SK-N-SH (cell line): ENCODE results near the gene NAPB. TPM values are rescaled to one million over a fixed set of nuclear protein-coding genes. Genes with fewer than 3 reads are reported as not detected.

ENCODE experiments used
- CTCF ChIA-PET: fragments of 300-600, 350-600 bp; formaldehyde crosslinking; extraction: SDS; loops from one replicate; lab custom pipeline; 2021; lab: Yijun Ruan, JAX
- POLR2A ChIA-PET: fragments of 350-600 bp; sonication (Branson Sonifier 250); formaldehyde crosslinking; extraction: SDS; loops from one replicate; lab custom pipeline; 2020; ENCODE audit warnings: antibody characterized with exemption, inconsistent platforms; lab: Yijun Ruan, JAX
- DNase-seq: peaks from one replicate; pipeline ENCODE4 v3.0.0; 2012
- H2AFZ ChIP-seq: fragments of 200-600 bp; sonication (generic); 2 replicates; pipeline ENCODE4 v1.8.1; 2016; ENCODE audit warnings: antibody characterized with exemption, mild to moderate bottlenecking, low read depth
- H3F3A ChIP-seq: fragments of 200-600 bp; sonication (generic); replicated peaks from 2 replicates; pipeline ENCODE3; 2016; ENCODE audit warnings: antibody characterized with exemption, mild to moderate bottlenecking; ENCODE audit not compliant: insufficient read depth
- H3K27ac ChIP-seq, 2 experiments: fragments of 200-500 bp in 1 of 2; fragments of 200-600 bp in 1 of 2; sonication (Bioruptor generic) in 1 of 2; sonication (generic), shearing (Covaris generic) in 1 of 2; 2 replicates each; pipeline versions ENCODE4 v1.5.1 to v1.6.1; 2014 to 2016; ENCODE audit warnings: low read depth in 2 of 2, inconsistent platforms in 1 of 2, low read length in 1 of 2, mild to moderate bottlenecking in 1 of 2, mixed read lengths in 1 of 2
- H3K27me3 ChIP-seq: fragments of 200-600 bp; sonication (generic), shearing (Covaris generic); 2 replicates; pipeline ENCODE4 v1.6.1; 2016; ENCODE audit warnings: mixed run types; ENCODE audit not compliant: insufficient read depth
- H3K36me3 ChIP-seq, 2 experiments: fragments of 200-500 bp in 1 of 2; fragments of 200-600 bp in 1 of 2; sonication (Bioruptor generic) in 1 of 2; sonication (generic) in 1 of 2; replicated peaks in 1 of 2; 2 replicates each; pipeline versions ENCODE3 to v1.5.1; 2014 to 2016; ENCODE audit warnings: low read length in 1 of 2, mild to moderate bottlenecking in 1 of 2; ENCODE audit not compliant: insufficient read depth in 2 of 2, control insufficient read depth in 1 of 2
- H3K4me1 ChIP-seq, 2 experiments: fragments of 200-500 bp in 1 of 2; fragments of 200-600 bp in 1 of 2; sonication (Bioruptor generic) in 1 of 2; sonication (generic), shearing (Covaris generic) in 1 of 2; 2 replicates each; pipeline versions ENCODE4 v1.5.1 to v1.6.1; 2014 to 2016; ENCODE audit warnings: low read depth in 1 of 2, low read length in 1 of 2, mixed run types in 1 of 2; ENCODE audit not compliant: insufficient read depth in 2 of 2, control insufficient read depth in 1 of 2
- H3K4me2 ChIP-seq: fragments of 200-600 bp; sonication (generic), shearing (Covaris generic); 2 replicates; pipeline ENCODE4 v1.6.1; 2017; ENCODE audit warnings: mixed run types
- H3K4me3 ChIP-seq, 2 experiments: fragments of 200-500 bp in 1 of 2; fragments of 200-600 bp in 1 of 2; sonication (Bioruptor generic) in 1 of 2; sonication (generic), shearing (Covaris generic) in 1 of 2; 2 replicates each; pipeline versions ENCODE4 v1.5.1 to v1.8.1; 2014 to 2016; ENCODE audit warnings: low read depth in 2 of 2, inconsistent platforms in 1 of 2, low read length in 1 of 2, mild to moderate bottlenecking in 1 of 2, mixed read lengths in 1 of 2, moderate library complexity in 1 of 2
- H3K79me2 ChIP-seq: fragments of 200-600 bp; sonication (generic); 2 replicates; pipeline ENCODE4 v1.8.1; 2017; ENCODE audit warnings: mild to moderate bottlenecking; ENCODE audit not compliant: insufficient read depth
- H3K9ac ChIP-seq: fragments of 200-600 bp; sonication (generic); 2 replicates; pipeline ENCODE4 v1.6.1; 2017; ENCODE audit warnings: mixed run types
- H3K9me2 ChIP-seq: fragments of 200-600 bp; sonication (generic); 2 replicates; pipeline ENCODE4 v1.6.1; 2017; ENCODE audit warnings: mixed run types
- H3K9me3 ChIP-seq: fragments of 200-600 bp; sonication (generic); 2 replicates; pipeline ENCODE4 v1.6.1; 2017; ENCODE audit warnings: mixed run types, mild to moderate bottlenecking, moderate library complexity
- H4K20me1 ChIP-seq: fragments of 200-600 bp; sonication (generic); 2 replicates; pipeline ENCODE4 v1.6.1; 2017; ENCODE audit warnings: mild to moderate bottlenecking, mixed run types; ENCODE audit not compliant: insufficient read depth
- CTCF ChIP-seq: fragments of 200-600 bp; sonication (generic); IDR thresholded peaks from 2 replicates; pipeline ENCODE4 v1.6.1; 2017; ENCODE audit warnings: antibody characterized with exemption, mild to moderate bottlenecking, moderate library complexity
- EZH2phosphoT487 ChIP-seq: fragments of 200-600 bp; sonication (generic); IDR thresholded peaks from 2 replicates; pipeline ENCODE4 v1.6.1; 2017; ENCODE audit warnings: low read depth, mixed run types, mild to moderate bottlenecking, antibody characterized with exemption, moderate library complexity, borderline replicate concordance
- GABPA ChIP-seq: IDR thresholded peaks from 2 replicates; pipeline ENCODE4 v1.4.0; 2012; ENCODE audit warnings: low read depth, mild to moderate bottlenecking
- IRF3 ChIP-seq: fragments of 150-350 bp; IDR thresholded peaks from 2 replicates; pipeline ENCODE4 v1.6.1; 2016; ENCODE audit warnings: mild to moderate bottlenecking, low read depth, low read length
- MAX ChIP-seq: IDR thresholded peaks from 2 replicates; pipeline ENCODE4 v1.4.0; 2012; ENCODE audit warnings: low read depth
- MXI1 ChIP-seq: IDR thresholded peaks from 2 replicates; pipeline ENCODE4 v1.6.1; 2012; ENCODE audit warnings: mild to moderate bottlenecking, low read depth, low read length, improper control_type of control experiment
- RAD21 ChIP-seq: IDR thresholded peaks from 2 replicates; pipeline ENCODE4 v1.6.1; 2012; ENCODE audit warnings: mild to moderate bottlenecking, low read length
- RCOR1 ChIP-seq: fragments of 150-350 bp; IDR thresholded peaks from 2 replicates; pipeline ENCODE4 v1.6.1; 2017; ENCODE audit warnings: antibody characterized with exemption, low read length
- REST ChIP-seq: IDR thresholded peaks from 2 replicates; pipeline ENCODE4 v1.6.1; 2012; ENCODE audit warnings: mild to moderate bottlenecking, low read depth, low read length, moderate library complexity
- SIN3A ChIP-seq: IDR thresholded peaks from 2 replicates; pipeline ENCODE4 v1.6.1; 2012; ENCODE audit warnings: low read depth, mild to moderate bottlenecking, low read length, moderate library complexity, borderline replicate concordance
- TAF1 ChIP-seq: IDR thresholded peaks from 2 replicates; pipeline ENCODE4 v1.6.1; 2012; ENCODE audit warnings: low read depth, mild to moderate bottlenecking, low read length, moderate library complexity, borderline replicate concordance
- USF2 ChIP-seq: fragments of 150-350 bp; IDR thresholded peaks from 2 replicates; pipeline ENCODE4 v1.6.1; 2017; ENCODE audit warnings: antibody characterized with exemption, low read length, low read depth, borderline replicate concordance
- YY1 ChIP-seq: IDR thresholded peaks from 2 replicates; pipeline ENCODE4 v1.4.0; 2012; ENCODE audit warnings: low read depth, mild to moderate bottlenecking
- WGBS: methylation state at CpG from one replicate; pipeline ENCODE4 v1.1.6; 2017; ENCODE audit warnings: low lambda C conversion rate; 5-methylcytosine and 5-hydroxymethylcytosine counted together
- polyA plus RNA-seq, 3 experiments: library from polyadenylated mRNA; depleted of rRNA; stranded (reverse); fragments of >200 nt; gene quantifications; 2 replicates each; pipeline ENCODE4 v1.2.3, GENCODE V29; 2012

NAPB gene
- polyA plus RNA-seq, 1 of the 3 experiments (the other 2 are of a cell fraction) = 3.0 TPM

- Histone ChIP-seq H3K36me3 (no peaks in the 10 kb centered on the region), H3K4me1 (peaks cover 0 to 11% of the 10 kb centered on the region in 2 experiments; a peak in 1 of 4 replicates), H3F3A (no peaks in the 10 kb centered on the region), H3K27ac (peak overlapping the region in 1 of 2 experiments; percentile 62; a peak in 1 of 4 replicates), H3K4me2 (no peak overlapping the region), H2AFZ (no peak overlapping the region), H3K27me3 (no peaks in the 10 kb centered on the region; the same call in 1 of the 2 replicates), H3K4me3 (no peak overlapping the region), H3K9me3 (no peaks in the 10 kb centered on the region), H3K9me2 (no peaks in the 10 kb centered on the region), H3K79me2 (no peaks in the 10 kb centered on the region), H4K20me1 (no peaks in the 10 kb centered on the region), H3K9ac (no peak overlapping the region)
- peak; percentile 60 for DNase-seq
- ChIA-PET CTCF (interaction anchor here (1.0 to 4.0 kb wide), 3 partner anchors 11 to 171 kb away, joined by 3 to 22 read pairs (median 10); no protein-coding TSS in a partner anchor), POLR2A (no interaction called here)
- TF ChIP-seq USF2 (no peak), EZH2phosphoT487 (no peak), MXI1 (no peak), CTCF (no peak), SIN3A (no peak)
- 45% methylated on average over 11 of the region's 11 CpGs for WGBS
Measured at GRCh38 chr20:23435626-23436539, 14.6 kb upstream of the NAPB start.

- Histone ChIP-seq H3F3A (no peaks in the 10 kb centered on the region), H2AFZ (no peak overlapping the region), H3K4me2 (no peak overlapping the region), H4K20me1 (no peaks in the 10 kb centered on the region), H3K27ac (no peak overlapping the region), H3K9me2 (no peaks in the 10 kb centered on the region), H3K9me3 (no peaks in the 10 kb centered on the region), H3K27me3 (no peaks in the 10 kb centered on the region; the same call in 1 of the 2 replicates), H3K9ac (no peak overlapping the region), H3K36me3 (no peaks in the 10 kb centered on the region), H3K4me1 (peaks cover 0 to 11% of the 10 kb centered on the region in 2 experiments; a peak in 1 of 4 replicates), H3K79me2 (no peaks in the 10 kb centered on the region), H3K4me3 (no peak overlapping the region)
- DNase-seq = no peak
- CTCF ChIA-PET = interaction anchor here (1.0 to 4.0 kb wide), 2 partner anchors 12 to 14 kb away, joined by 3 to 22 read pairs; partner anchors contain the start of gene NAPB
- WGBS = 58% methylated on average over 7 of the region's 7 CpGs
- POLR2A ChIA-PET = no interaction called here
- TF ChIP-seq MAX (no peak), EZH2phosphoT487 (no peak), RCOR1 (no peak), SIN3A (no peak), YY1 (no peak), REST (no peak), MXI1 (no peak), GABPA (no peak), RAD21 (no peak), IRF3 (no peak), TAF1 (no peak)
Measured at GRCh38 chr20:23434521-23435313, 13.4 kb upstream of the NAPB start.
